ENCODE measurements around the gene WDR93. TPM values are rescaled to one million over a fixed set of nuclear protein-coding genes. Genes with fewer than 3 reads are reported as not detected.
"Not testable (repeated sequence)": the region's sequence is repeated elsewhere in the genome, so short reads cannot be mapped to it uniquely, and the experiment has no call there.

WDR93 gene
- total RNA-seq, 1 experiment from 2014 or later: 0.33 TPM

DNA sequence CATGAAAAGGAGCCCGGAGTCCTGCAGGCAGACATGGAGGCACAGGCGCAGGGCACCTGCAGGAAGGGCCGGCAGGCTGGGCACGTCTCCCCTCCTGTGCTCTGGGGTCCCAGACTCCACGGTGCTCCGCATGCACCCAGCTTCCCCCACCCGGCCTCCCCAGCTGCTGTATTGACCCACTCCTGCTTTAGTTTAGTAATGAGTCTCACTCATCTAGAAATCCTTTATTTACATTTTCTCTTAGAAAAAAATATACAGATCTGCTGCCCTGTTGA lies 94.0 kb downstream of the WDR93 start:
- Mint-ChIP-seq H3K4me3 (ENCODE audit: unreplicated experiment) (no peak overlapping the region), H3K27me3 (ENCODE audit: insufficient read depth, unreplicated experiment) (no peaks in the 10 kb centered on the region), H3K27ac (ENCODE audit: low read depth, unreplicated experiment) (peak overlapping the region; percentile 31), H3K36me3 (ENCODE audit: insufficient read depth, unreplicated experiment) (peaks cover 62% of the 10 kb centered on the region), H3K9me3 (ENCODE audit: unreplicated experiment) (no peaks in the 10 kb centered on the region), H3K4me1 (ENCODE audit: insufficient read depth, unreplicated experiment) (peaks cover 24% of the 10 kb centered on the region)
- POLR2A ChIA-PET: interaction anchor here (0.5 to 4.3 kb wide), 5 partner anchors 28 to 404 kb away, joined by 3 to 22 read pairs (median 3); partner anchors contain the start of gene AP3S2
- no TSS peak for BruUV-seq (replicated peaks)
- no peak for DNase-seq (ENCODE audit: unreplicated experiment)
- CTCF ChIA-PET: interaction anchor here (1.8 to 5.3 kb wide), 3 partner anchors 24 to 103 kb away, joined by 6 to 28 read pairs (median 7); no protein-coding TSS in a partner anchor
- intact Hi-C loops (cut with micrococcal nuclease): no loop called here
- TF ChIP-seq, protein P1, sequence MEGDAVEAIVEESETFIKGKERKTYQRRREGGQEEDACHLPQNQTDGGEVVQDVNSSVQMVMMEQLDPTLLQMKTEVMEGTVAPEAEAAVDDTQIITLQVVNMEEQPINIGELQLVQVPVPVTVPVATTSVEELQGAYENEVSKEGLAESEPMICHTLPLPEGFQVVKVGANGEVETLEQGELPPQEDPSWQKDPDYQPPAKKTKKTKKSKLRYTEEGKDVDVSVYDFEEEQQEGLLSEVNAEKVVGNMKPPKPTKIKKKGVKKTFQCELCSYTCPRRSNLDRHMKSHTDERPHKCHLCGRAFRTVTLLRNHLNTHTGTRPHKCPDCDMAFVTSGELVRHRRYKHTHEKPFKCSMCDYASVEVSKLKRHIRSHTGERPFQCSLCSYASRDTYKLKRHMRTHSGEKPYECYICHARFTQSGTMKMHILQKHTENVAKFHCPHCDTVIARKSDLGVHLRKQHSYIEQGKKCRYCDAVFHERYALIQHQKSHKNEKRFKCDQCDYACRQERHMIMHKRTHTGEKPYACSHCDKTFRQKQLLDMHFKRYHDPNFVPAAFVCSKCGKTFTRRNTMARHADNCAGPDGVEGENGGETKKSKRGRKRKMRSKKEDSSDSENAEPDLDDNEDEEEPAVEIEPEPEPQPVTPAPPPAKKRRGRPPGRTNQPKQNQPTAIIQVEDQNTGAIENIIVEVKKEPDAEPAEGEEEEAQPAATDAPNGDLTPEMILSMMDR (IDR thresholded peaks at IDR 0.05; ENCODE audit: unreplicated experiment): no peak

DNA sequence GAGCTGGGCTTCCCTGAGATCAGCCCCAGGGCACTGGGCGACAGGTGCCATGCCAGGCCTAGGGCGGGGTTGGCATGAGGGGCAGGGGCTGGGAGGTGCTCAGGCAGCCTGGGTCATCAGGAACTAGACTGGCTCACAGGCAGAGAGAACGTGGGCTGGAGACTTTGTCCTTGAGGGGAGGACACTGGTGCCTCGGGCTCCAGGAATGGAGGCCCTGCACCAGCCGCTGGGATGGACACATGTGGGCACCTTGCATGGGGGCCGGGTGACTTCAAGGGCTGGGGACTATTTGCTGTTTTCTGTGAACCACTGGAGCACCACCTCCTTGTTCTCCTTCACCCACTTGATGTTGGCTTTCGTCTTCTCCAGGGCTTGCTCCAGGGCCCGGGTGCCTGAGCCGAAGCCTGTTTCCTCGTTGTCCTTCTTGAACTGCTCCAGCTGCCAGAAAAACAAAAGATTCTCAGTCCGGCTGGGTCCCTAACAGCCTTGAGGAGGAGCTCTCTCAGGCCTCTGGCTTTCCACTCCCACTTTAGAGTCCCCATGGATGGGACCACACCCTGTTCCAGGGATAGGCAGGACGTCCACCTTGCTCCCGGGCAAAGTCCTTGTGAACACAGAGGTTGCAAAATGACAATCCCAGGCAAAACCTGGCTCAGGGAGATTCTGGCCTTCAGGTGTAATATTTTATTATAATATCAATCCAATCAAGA lies 94.6 kb downstream of the WDR93 start:
- BruUV-seq (replicated peaks): TSS peak; percentile 91
- Mint-ChIP-seq H3K27ac (ENCODE audit: low read depth, unreplicated experiment) (peak overlapping the region; percentile 23), H3K4me3 (ENCODE audit: unreplicated experiment) (no peak overlapping the region), H3K9me3 (ENCODE audit: unreplicated experiment) (no peaks in the 10 kb centered on the region), H3K27me3 (ENCODE audit: insufficient read depth, unreplicated experiment) (no peaks in the 10 kb centered on the region), H3K4me1 (ENCODE audit: insufficient read depth, unreplicated experiment) (peaks cover 24% of the 10 kb centered on the region), H3K36me3 (ENCODE audit: insufficient read depth, unreplicated experiment) (peaks cover 68% of the 10 kb centered on the region)
- POLR2A ChIA-PET: interaction anchor here (0.5 kb wide), 1 partner anchor 213 kb away, joined by 3 read pairs; no protein-coding TSS in a partner anchor
- intact Hi-C loops (cut with micrococcal nuclease): no loop called here
- DNase-seq (ENCODE audit: unreplicated experiment): peak; percentile 58
- TF ChIP-seq, protein P1 (IDR thresholded peaks at IDR 0.05; ENCODE audit: unreplicated experiment): no peak
- CTCF ChIA-PET: interaction anchor here (0.6 to 5.3 kb wide), 5 partner anchors 25 to 103 kb away, joined by 3 to 28 read pairs (median 6); partner anchors contain the start of gene ANPEP

DNA sequence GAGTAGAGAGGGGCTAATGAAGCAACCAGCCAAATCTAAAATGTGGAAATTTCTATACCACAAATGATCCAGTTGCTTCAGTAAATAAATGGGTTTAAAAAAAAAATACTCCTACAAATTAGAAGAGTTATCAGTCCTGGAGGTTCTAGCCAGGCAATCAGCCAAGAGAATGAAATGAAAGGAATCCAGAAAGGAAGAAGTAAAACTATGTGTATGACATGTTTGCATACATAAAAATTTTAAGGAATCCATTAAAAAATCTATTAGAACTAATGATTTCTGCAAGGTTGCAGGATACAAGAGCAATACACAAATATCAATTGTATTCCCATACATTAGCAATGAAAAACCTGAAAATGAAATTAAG lies 95.1 kb downstream of the WDR93 start:
- H3K36me3 Mint-ChIP-seq (ENCODE audit: insufficient read depth, unreplicated experiment): peaks cover 73% of the 10 kb centered on the region
- H3K27me3 Mint-ChIP-seq (ENCODE audit: insufficient read depth, unreplicated experiment): no peaks in the 10 kb centered on the region
- CTCF ChIA-PET: interaction anchor here (0.9 to 5.3 kb wide), 2 partner anchors 25 to 79 kb away, joined by 3 to 28 read pairs; no protein-coding TSS in a partner anchor
- POLR2A ChIA-PET: no interaction called here
- intact Hi-C loops (cut with micrococcal nuclease): no loop called here
- peaks cover 20% of the 10 kb centered on the region for H3K4me1 Mint-ChIP-seq (ENCODE audit: insufficient read depth, unreplicated experiment)
- H3K27ac Mint-ChIP-seq (ENCODE audit: low read depth, unreplicated experiment): peak overlapping the region; percentile 23
- DNase-seq (ENCODE audit: unreplicated experiment): no peak
- no TSS peak for BruUV-seq (replicated peaks)
- H3K4me3 Mint-ChIP-seq (ENCODE audit: unreplicated experiment): no peak overlapping the region
- TF ChIP-seq, protein P1 (IDR thresholded peaks at IDR 0.05; ENCODE audit: unreplicated experiment): no peak
- no peaks in the 10 kb centered on the region for H3K9me3 Mint-ChIP-seq (ENCODE audit: unreplicated experiment)

DNA sequence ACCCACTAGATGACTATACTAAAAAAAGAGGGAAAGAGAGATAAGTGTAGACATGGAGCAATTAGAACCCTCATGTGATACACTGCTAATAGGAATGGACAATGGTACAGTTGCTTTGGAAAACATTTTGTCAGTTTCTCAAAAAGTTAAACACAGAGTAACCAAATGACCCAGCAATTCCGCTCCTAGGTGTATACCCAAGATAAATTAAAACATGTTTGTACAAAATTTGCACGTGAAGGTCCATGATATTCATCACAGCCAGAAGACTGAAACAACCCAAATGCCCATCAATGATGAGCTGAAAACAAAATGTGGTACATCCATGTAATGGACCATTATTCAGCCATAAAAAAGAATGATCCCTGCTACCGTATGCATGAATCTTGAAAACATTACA lies 97.3 kb downstream of the WDR93 start:
- ChIA-PET CTCF (interaction anchor here (0.7 to 1.6 kb wide), 2 partner anchors 87 to 532 kb away, joined by 3 to 4 read pairs; no protein-coding TSS in a partner anchor), POLR2A (interaction anchor here (1.1 kb wide), 1 partner anchor 12 kb away, joined by 3 read pairs; the partner anchor contains the start of gene MESP2)
- TF ChIP-seq, protein P1 (IDR thresholded peaks at IDR 0.05; ENCODE audit: unreplicated experiment): no peak
- no peak overlapping the region for H3K4me3 Mint-ChIP-seq (ENCODE audit: unreplicated experiment)
- BruUV-seq (replicated peaks): no TSS peak
- DNase-seq (ENCODE audit: unreplicated experiment): no peak
- peaks cover 91% of the 10 kb centered on the region for H3K36me3 Mint-ChIP-seq (ENCODE audit: insufficient read depth, unreplicated experiment)
- H3K27me3 Mint-ChIP-seq (ENCODE audit: insufficient read depth, unreplicated experiment): no peaks in the 10 kb centered on the region
- H3K4me1 Mint-ChIP-seq (ENCODE audit: insufficient read depth, unreplicated experiment): peaks cover 8% of the 10 kb centered on the region
- no peak overlapping the region for H3K27ac Mint-ChIP-seq (ENCODE audit: low read depth, unreplicated experiment)
- no peaks in the 10 kb centered on the region for H3K9me3 Mint-ChIP-seq (ENCODE audit: unreplicated experiment)
- intact Hi-C loops (cut with micrococcal nuclease): no loop called here

DNA sequence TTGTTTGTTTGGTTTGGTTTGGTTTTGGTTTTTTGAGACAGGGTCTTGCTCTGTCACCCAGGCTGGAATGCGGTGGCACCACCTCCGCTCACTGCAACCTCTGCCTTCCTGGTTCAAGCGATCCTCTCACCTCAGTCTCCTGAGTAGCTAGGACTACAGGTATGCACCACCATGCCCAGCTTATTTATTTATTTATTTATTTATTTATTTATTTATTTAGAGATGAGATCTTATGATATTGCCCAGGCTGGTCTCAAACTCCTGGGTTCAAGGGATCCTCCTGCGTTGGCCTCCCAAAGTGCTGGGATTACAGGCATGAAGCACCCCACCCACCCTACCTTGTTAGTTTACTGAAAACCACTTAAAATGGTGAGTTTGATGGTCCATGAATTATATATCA lies 98.0 kb downstream of the WDR93 start:
- intact Hi-C loops (cut with micrococcal nuclease); BruUV-seq (replicated peaks): not testable (repeated sequence)
- CTCF ChIA-PET: interaction anchor here (1.0 to 1.6 kb wide), 2 partner anchors 10 to 86 kb away, joined by 3 to 4 read pairs; no protein-coding TSS in a partner anchor

More for the DNA sequence above, 98.0 kb downstream of the WDR93 start:
- DNase-seq (ENCODE audit: unreplicated experiment); H3K27ac Mint-ChIP-seq (ENCODE audit: low read depth, unreplicated experiment); H3K9me3 Mint-ChIP-seq (ENCODE audit: unreplicated experiment); H3K4me3 Mint-ChIP-seq (ENCODE audit: unreplicated experiment); H3K27me3 Mint-ChIP-seq (ENCODE audit: insufficient read depth, unreplicated experiment); H3K4me1 Mint-ChIP-seq (ENCODE audit: insufficient read depth, unreplicated experiment): not testable (repeated sequence)
- POLR2A ChIA-PET: interaction anchor here (0.6 to 1.1 kb wide), 2 partner anchors 9 to 13 kb away, joined by 3 read pairs; partner anchors contain the start of gene MESP2
- H3K36me3 Mint-ChIP-seq (ENCODE audit: insufficient read depth, unreplicated experiment): peaks cover 94% of the 10 kb centered on the region

All from MCF 10A (cell line).